ENCODE results near the gene BCCIP. TPM values are rescaled to one million over a fixed set of nuclear protein-coding genes. Genes with fewer than 3 reads are reported as not detected.

The BCCIP gene
- total and polyA plus RNA-seq, 9 donors = 29.9 to 60.6 (median 48.4) TPM

DNA sequence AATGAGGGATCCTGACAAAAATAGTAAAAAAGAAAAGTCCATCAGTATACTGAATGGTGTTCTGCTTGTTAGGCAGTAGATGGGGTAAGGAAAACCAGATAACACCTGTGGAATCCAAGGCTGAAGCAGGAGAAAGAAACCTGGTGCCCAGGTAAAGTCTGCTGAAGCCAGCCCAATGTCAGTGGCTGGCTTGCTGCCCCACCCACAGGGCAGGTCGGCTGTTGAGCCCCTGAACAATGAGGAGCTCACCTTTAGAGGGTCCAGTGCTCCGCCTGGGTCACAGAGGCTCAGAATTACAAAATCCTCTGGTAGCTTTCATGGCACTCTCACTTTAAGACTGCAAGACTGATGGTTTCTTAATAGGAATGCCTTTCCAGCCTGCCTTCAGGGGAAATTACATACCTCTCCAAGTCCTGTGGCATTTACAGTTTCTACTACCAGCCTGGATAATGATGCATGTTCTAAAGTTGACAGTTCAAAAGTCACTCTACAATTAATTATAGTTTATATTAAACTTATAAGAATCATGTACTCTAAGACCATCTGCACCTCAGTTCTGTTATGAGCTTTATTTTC, 33.9 kb downstream of the BCCIP start:
- no peak for TF ChIP-seq POLR2A (IDR thresholded peaks at IDR 0.05)
- TF ChIP-seq CTCF (IDR thresholded peaks at IDR 0.05) = no peak
- no peak for TF ChIP-seq EP300 (IDR thresholded peaks at IDR 0.05)
- Histone ChIP-seq H3K36me3 (no peaks in the 10 kb centered on the region), H3K9me3 (no peaks in the 10 kb centered on the region), H3K4me3 (no peak overlapping the region), H3K27ac (no peak overlapping the region), H3K4me1 (ENCODE audit: insufficient read depth) (no peaks in the 10 kb centered on the region), H3K27me3 (no peaks in the 10 kb centered on the region)
- 91% methylated on average over 2 of the region's 2 CpGs for WGBS, 3 donors
- intact Hi-C loops (cut with DNase I) = no loop called here
- no peak for DNase-seq

- WGBS, 3 donors = 85 to 92% (median 90%) methylated on average over 4 of the region's 4 CpGs
- Histone ChIP-seq H3K4me3 (no peak overlapping the region), H3K36me3 (no peaks in the 10 kb centered on the region), H3K27ac (no peak overlapping the region), H3K4me1 (ENCODE audit: insufficient read depth) (no peaks in the 10 kb centered on the region), H3K9me3 (no peaks in the 10 kb centered on the region), H3K27me3 (no peaks in the 10 kb centered on the region)
- intact Hi-C loops (cut with DNase I) = no loop called here
- no peak for DNase-seq
- TF ChIP-seq POLR2A (IDR thresholded peaks at IDR 0.05) = no peak
- TF ChIP-seq EP300 (IDR thresholded peaks at IDR 0.05) = no peak
- no peak for TF ChIP-seq CTCF (IDR thresholded peaks at IDR 0.05)
Measured at GRCh38 chr10:125859128-125859817, 35.9 kb downstream of the BCCIP start.

DNA sequence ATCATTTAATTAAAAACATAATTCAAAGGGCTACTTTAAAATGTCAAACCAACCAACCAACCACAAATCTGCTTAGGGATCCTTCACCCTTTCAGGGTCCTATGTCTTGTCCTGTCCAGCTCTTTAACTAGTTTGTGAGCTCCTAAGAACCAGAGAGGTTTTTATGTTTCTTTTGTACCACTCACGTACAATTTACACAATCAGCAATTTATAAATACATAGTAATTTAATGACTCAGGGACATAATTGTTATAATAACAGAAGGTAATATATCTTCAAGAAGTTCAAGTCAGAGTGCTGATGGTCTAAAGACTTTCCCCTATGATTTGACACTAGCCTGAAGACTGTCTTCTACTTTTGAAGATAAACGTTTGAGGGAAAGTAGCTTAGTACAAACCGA, 41.8 kb downstream of the BCCIP start:
- no peak overlapping the region for H3K27ac ChIP-seq
- H3K36me3 ChIP-seq = no peaks in the 10 kb centered on the region
- 83 to 86% (median 83%) methylated on average over 3 of the region's 3 CpGs for WGBS, 3 donors
- H3K27me3 ChIP-seq = no peaks in the 10 kb centered on the region
- H3K9me3 ChIP-seq = no peaks in the 10 kb centered on the region
- H3K4me1 ChIP-seq (ENCODE audit: insufficient read depth) = no peaks in the 10 kb centered on the region
- intact Hi-C loops (cut with DNase I) = no loop called here
- DNase-seq = no peak
- TF ChIP-seq CTCF (IDR thresholded peaks at IDR 0.05) (no peak), POLR2A (IDR thresholded peaks at IDR 0.05) (no peak), EP300 (IDR thresholded peaks at IDR 0.05) (no peak)
- no peak overlapping the region for H3K4me3 ChIP-seq

GRCh38 chr10:125866421-125867029, 43.2 kb downstream of the BCCIP start:
- 93 to 95% (median 94%) methylated on average over 7 of the region's 7 CpGs for WGBS, 3 donors
- intact Hi-C loops (cut with DNase I) = no loop called here

More at GRCh38 chr10:125866421-125867029, 43.2 kb downstream of the BCCIP start:
- TF ChIP-seq EP300 (IDR thresholded peaks at IDR 0.05) (no peak), CTCF (IDR thresholded peaks at IDR 0.05) (no peak), POLR2A (IDR thresholded peaks at IDR 0.05) (no peak)
- H3K27me3 ChIP-seq = no peaks in the 10 kb centered on the region
- no peak overlapping the region for H3K4me3 ChIP-seq
- H3K4me1 ChIP-seq (ENCODE audit: insufficient read depth) = peaks cover 3% of the 10 kb centered on the region
- DNase-seq = no peak
- H3K27ac ChIP-seq = no peak overlapping the region
- no peaks in the 10 kb centered on the region for H3K9me3 ChIP-seq
- no peaks in the 10 kb centered on the region for H3K36me3 ChIP-seq
